Measurements from ENCODE around the gene DTWD2.

The DTWD2 gene

DNA sequence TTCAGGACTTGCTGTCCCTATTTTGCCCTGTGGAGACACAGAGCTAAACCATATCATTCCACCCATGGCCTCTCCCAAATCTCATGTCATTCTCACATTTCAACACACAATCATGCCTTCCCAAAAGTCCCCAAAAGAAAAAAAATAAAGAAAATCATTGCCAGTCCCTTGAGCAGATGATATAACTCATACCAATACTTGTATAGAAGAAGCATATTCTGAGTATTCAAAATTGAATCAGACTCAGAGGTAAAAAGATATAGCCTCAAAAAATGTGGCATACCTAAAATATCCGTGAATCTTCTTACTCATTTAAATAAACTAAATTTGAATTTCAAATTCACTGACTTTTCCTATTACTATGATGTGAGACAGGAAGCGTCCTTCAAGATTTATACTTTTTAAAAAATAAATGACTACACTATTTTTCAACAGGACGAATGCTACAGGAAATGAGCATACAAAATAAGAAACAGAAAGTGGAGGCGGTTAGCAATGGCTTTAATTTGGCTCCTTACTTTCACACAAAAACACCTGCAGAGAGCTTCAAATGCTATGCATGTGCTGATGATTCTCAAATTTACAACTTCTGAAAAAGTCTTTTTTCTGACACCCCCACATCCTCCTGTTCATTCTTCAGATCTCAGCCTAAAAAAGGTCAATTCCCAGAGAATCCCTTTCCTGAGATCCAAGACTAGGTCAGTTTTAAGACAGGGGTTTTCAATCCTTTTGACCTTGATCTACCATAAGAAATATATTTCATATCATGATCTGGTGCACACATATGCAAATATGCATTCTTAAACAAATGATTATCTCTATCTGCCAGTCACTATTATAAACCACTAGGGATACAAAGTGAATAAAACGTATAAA lies 42.9 kb upstream of the DTWD2 start:
- no peak overlapping the region for H3K27ac ChIP-seq
- TF ChIP-seq, protein P1, sequence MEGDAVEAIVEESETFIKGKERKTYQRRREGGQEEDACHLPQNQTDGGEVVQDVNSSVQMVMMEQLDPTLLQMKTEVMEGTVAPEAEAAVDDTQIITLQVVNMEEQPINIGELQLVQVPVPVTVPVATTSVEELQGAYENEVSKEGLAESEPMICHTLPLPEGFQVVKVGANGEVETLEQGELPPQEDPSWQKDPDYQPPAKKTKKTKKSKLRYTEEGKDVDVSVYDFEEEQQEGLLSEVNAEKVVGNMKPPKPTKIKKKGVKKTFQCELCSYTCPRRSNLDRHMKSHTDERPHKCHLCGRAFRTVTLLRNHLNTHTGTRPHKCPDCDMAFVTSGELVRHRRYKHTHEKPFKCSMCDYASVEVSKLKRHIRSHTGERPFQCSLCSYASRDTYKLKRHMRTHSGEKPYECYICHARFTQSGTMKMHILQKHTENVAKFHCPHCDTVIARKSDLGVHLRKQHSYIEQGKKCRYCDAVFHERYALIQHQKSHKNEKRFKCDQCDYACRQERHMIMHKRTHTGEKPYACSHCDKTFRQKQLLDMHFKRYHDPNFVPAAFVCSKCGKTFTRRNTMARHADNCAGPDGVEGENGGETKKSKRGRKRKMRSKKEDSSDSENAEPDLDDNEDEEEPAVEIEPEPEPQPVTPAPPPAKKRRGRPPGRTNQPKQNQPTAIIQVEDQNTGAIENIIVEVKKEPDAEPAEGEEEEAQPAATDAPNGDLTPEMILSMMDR (conservative IDR thresholded peaks at IDR 0.05) = no peak
- no peak for TF ChIP-seq ZFX (IDR thresholded peaks at IDR 0.05)

DNA sequence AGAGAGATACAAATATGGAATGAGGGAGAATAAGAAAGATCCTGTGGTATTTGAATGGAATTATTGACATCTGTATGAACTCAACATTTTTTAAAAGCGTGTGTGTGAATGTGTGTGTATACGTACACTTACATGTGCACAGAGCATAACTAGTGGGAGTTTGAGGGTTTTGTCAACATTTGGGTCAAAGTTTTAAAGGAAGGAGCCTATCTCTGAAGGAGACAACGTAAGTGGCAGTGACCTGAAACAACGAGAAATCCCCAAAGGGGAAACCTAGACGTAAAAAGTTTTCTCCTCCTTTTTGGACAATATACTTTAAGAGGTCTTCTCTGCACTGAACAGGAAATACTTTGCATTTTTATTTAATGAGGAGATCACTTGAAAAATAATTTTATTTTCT lies 40.2 kb upstream of the DTWD2 start:
- H3K27ac ChIP-seq = no peak overlapping the region
- TF ChIP-seq ZFX (IDR thresholded peaks at IDR 0.05) = no peak
- TF ChIP-seq, protein P1 (conservative IDR thresholded peaks at IDR 0.05) = no peak

DNA sequence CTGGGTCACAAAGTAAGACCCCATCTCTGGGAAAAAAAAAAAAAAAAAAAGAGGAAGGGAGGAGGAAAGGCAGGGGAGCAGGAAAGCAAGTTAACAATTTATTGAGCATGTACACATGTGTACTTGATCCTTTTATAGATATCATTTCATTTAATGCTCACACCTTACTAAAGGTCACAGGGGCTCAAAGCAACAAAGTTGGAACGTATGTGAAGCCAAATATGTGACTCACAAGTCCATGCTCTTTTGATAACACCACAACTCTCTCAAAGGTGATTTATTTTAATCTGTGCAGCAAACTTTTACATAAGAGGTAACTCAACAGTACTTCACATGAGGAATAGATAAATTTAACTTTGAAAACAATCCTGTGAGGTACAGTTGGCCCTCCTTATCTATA lies 34.4 kb upstream of the DTWD2 start:
- no peak for TF ChIP-seq ZFX (IDR thresholded peaks at IDR 0.05)
- TF ChIP-seq, protein P1 (conservative IDR thresholded peaks at IDR 0.05) = no peak
- H3K27ac ChIP-seq = no peak overlapping the region

DNA sequence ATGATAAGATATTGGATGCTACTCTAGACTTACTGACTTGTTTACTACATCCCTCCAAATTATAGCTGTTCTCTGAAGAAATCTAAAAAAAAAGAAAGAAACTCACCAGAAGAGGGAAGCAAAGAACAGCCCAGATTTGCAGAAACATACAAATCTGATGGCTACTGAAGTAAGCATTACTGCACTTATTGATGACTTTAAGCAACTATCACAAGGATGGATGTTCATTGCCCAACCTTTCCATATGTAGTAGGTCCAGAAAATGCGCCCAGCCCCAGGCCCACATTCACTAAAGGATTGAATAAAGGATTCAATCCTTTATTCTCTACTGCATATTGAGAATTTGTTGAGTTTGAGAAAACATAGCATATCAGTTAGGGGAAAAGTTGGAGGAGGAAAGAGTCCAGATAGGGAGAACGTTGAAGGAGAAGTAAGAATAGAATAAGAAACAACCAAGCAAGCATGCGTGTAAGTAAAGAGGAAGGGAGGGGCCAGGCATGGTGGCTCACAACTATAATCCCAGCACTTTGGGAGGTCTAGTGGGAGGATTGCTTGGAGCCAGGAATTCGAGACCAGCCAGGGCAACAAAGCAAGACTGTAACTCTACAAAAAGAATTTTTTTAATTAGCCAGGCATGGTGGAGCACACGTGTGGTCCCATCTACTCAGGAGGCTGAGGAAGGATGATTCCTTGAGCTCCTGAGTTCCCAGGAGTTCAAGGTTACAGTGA lies 33.8 kb upstream of the DTWD2 start:
- TF ChIP-seq, protein P1 (conservative IDR thresholded peaks at IDR 0.05) = peak; percentile 79
- TF ChIP-seq ZFX (IDR thresholded peaks at IDR 0.05) = no peak
- no peak overlapping the region for H3K27ac ChIP-seq

DNA sequence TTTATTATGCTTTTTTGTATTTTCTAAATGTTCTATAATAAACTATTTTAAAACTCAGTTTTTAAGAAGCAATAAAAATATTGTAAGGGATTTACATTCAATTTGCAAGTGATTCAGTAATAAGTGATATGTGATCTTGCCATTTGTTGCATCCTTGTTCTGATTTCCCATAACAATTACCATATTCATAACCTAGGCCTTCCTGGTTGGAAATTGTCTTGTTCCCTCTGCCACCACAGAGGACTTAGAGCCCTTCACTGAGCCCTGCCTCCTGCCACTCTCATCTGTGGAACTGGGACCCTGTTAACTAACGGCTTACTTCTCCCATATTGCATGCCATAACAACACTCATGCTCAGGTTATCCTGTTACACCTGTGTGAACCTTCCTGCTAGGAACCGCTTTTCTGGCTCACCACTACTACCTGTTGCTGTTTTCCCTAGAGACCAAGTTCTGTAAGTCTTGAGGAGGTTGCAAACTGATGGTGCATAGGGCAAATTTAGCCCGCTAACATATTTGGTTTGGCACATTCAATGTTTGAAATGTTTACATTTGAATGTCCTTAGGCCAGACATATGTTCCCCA lies 32.9 kb upstream of the DTWD2 start:
- TF ChIP-seq, protein P1 (conservative IDR thresholded peaks at IDR 0.05) = no peak
- no peak for TF ChIP-seq ZFX (IDR thresholded peaks at IDR 0.05)
- H3K27ac ChIP-seq = no peak overlapping the region

DNA sequence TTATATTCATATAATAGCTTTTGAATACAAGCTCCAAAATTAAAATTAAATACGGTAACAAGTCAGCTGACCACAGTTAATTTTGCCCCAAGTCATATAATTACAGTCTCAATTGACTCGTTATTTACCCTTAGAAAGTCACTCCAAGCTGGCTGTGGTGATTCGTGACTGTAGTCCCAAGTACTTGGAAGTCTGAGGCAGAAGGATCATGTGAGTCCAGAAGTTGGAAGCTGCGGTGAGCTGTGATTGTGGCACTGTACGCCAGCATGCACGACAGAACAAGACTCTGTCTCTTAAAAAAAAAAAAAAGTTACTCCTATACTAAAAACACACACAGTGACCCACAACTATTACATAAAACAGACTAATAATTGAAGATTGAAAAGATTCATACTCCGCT lies 31.6 kb upstream of the DTWD2 start:
- no peak overlapping the region for H3K27ac ChIP-seq

More for the DNA sequence above, 31.6 kb upstream of the DTWD2 start:
- no peak for TF ChIP-seq ZFX (IDR thresholded peaks at IDR 0.05)
- TF ChIP-seq, protein P1 (conservative IDR thresholded peaks at IDR 0.05) = no peak
